GM21723 (cell line): ENCODE results near the gene ZNF687.
A peak's percentile ranks its signal among the peaks of the same experiment; 100 is the strongest.

Experiments used
- ATAC-seq: cut with Tn5 transposase; IDR thresholded peaks from one replicate; pipeline ENCODE4 v1.9.1; 2021; ENCODE audit warnings: mild to moderate bottlenecking, moderate library complexity; ENCODE audit not compliant: unreplicated experiment

The ZNF687 gene

GRCh38 chr1:151281225-151281968 is 702 bp upstream of the ZNF687 start:
- peak; percentile 40 for ATAC-seq

GRCh38 chr1:151282883-151283725 is 1.0 kb downstream of the ZNF687 start:
- ATAC-seq, result no peak

- no peak for ATAC-seq
Observed at GRCh38 chr1:151284013-151284577, 2.0 kb downstream of the ZNF687 start.

- ATAC-seq, result no peak
Observed at GRCh38 chr1:151286619-151287340, 4.7 kb downstream of the ZNF687 start.

- no peak for ATAC-seq
Observed at GRCh38 chr1:151287341-151287699, 5.2 kb downstream of the ZNF687 start.

- ATAC-seq, result no peak
Observed at GRCh38 chr1:151287767-151288500, 5.8 kb downstream of the ZNF687 start.

- no peak for ATAC-seq
Observed at GRCh38 chr1:151288502-151288901, 6.4 kb downstream of the ZNF687 start.

- ATAC-seq, result no peak
Observed at GRCh38 chr1:151289080-151289935, 7.2 kb downstream of the ZNF687 start.

- ATAC-seq, result no peak
Observed at GRCh38 chr1:151289991-151290708, 8.1 kb downstream of the ZNF687 start.

- no peak for ATAC-seq
Observed at GRCh38 chr1:151290709-151291303, 8.7 kb downstream of the ZNF687 start.

GRCh38 chr1:151292207-151293030 is 10.3 kb downstream of the ZNF687 start:
- ATAC-seq, result no peak

GRCh38 chr1:151293093-151293492 is 11.0 kb downstream of the ZNF687 start:
- ATAC-seq, result no peak

GRCh38 chr1:151294742-151295462 is 12.8 kb downstream of the ZNF687 start:
- ATAC-seq, result no peak

GRCh38 chr1:151309811-151310323 is 27.8 kb downstream of the ZNF687 start:
- no peak for ATAC-seq

- ATAC-seq, result no peak
Observed at GRCh38 chr1:151311011-151311410, 28.9 kb downstream of the ZNF687 start.

GRCh38 chr1:151311589-151312331 is 29.7 kb downstream of the ZNF687 start:
- no peak for ATAC-seq
